B cell (primary cell): ENCODE results near the gene ATP6V0A1. TPM values are rescaled to one million over a fixed set of nuclear protein-coding genes. Genes with fewer than 3 reads are reported as not detected.
A peak's percentile ranks its signal among the peaks of the same experiment; 100 is the strongest.

ENCODE experiments used
- ATAC-seq: fragments of 200-7000 bp; cut with Tn5 transposase; one replicate; pipeline ENCODE4 v1.10.0; 2021; ENCODE audit warnings: low read depth, mild to moderate bottlenecking, moderate number of reproducible peaks, moderate library complexity
- CTCF ChIA-PET: fragments of 350-600 bp; sonication (Branson Sonifier 250); formaldehyde crosslinking; loops from one replicate; lab custom pipeline; 2021; ENCODE audit warnings: antibody characterized with exemption, inconsistent platforms; lab: Charles Lee
- POLR2A ChIA-PET: fragments of 350-600 bp; sonication (Branson Sonifier 250); formaldehyde crosslinking; loops from one replicate; lab custom pipeline; 2021; ENCODE audit warnings: antibody characterized with exemption; lab: Charles Lee
- DNase-seq: peaks from one replicate; pipeline ENCODE4 v3.0.0; 2013
- H2AFZ ChIP-seq: 2 replicates; pipeline ENCODE4 v1.6.1; 2012; ENCODE audit warnings: mild to moderate bottlenecking, low read depth, low read length; ENCODE audit not compliant: insufficient read depth, poor library complexity, severe bottlenecking
- H3K27ac ChIP-seq, 2 donors: 1 replicate in 1 of 2; 2 replicates in 1 of 2; pipeline ENCODE4 v1.5.1; 2012 to 2013; ENCODE audit warnings: low read length in 2 of 2, mild to moderate bottlenecking in 2 of 2, moderate library complexity in 1 of 2
- H3K27me3 ChIP-seq, 4 experiments: fragments of 200-600 bp in 1 of 4; sonication (generic) in 1 of 4; replicated peaks in 1 of 4; 1 replicate in 2 of 4; 2 replicates in 2 of 4; pipeline versions ENCODE4 v1.6.1 to v1.7.0; 2013 to 2016; ENCODE audit warnings: low read length in 3 of 4, mild to moderate bottlenecking in 2 of 4, mixed read lengths in 1 of 4, moderate library complexity in 1 of 4; ENCODE audit not compliant: insufficient read depth in 4 of 4, control insufficient read depth in 3 of 4; ENCODE audit errors: control extremely low read depth in 1 of 4
- H3K36me3 ChIP-seq, 2 experiments: replicated peaks in 1 of 2; 1 replicate in 1 of 2; 2 replicates in 1 of 2; pipeline versions ENCODE4 v1.6.1 to v1.7.1; 2013; ENCODE audit warnings: low read length in 1 of 2; ENCODE audit not compliant: insufficient read depth in 2 of 2, control insufficient read depth in 1 of 2; ENCODE audit errors: control extremely low read depth in 1 of 2, extremely low read depth in 1 of 2
- H3K4me1 ChIP-seq, 2 donors: fragments of 200-600 bp in 1 of 2; sonication (generic) in 1 of 2; 1 replicate in 1 of 2; 2 replicates in 1 of 2; pipeline versions ENCODE4 v1.5.1 to v1.6.1; 2013 to 2017; ENCODE audit warnings: low read length in 2 of 2; ENCODE audit not compliant: control insufficient read depth in 2 of 2, insufficient read depth in 2 of 2
- H3K4me2 ChIP-seq: replicated peaks from 2 replicates; pipeline ENCODE3; 2012; ENCODE audit warnings: mild to moderate bottlenecking, low read depth, low read length; ENCODE audit not compliant: poor library complexity, severe bottlenecking
- H3K4me3 ChIP-seq, 5 experiments: fragments of 200-600 bp in 1 of 5; sonication (generic) in 1 of 5; 1 replicate in 3 of 5; 2 replicates in 2 of 5; pipeline versions ENCODE4 v1.5.1 to v1.7.0; 2011 to 2016; ENCODE audit warnings: low read length in 4 of 5, mild to moderate bottlenecking in 4 of 5, low read depth in 2 of 5, control low read depth in 1 of 5, moderate library complexity in 1 of 5; ENCODE audit not compliant: insufficient read depth in 1 of 5; ENCODE audit errors: control extremely low read depth in 1 of 5, extremely low read depth in 1 of 5
- H3K79me2 ChIP-seq: fragments of 200-600 bp; sonication (generic); one replicate; pipeline ENCODE4 v1.6.0; 2016; ENCODE audit warnings: low read length; ENCODE audit not compliant: control insufficient read depth, insufficient read depth
- H3K9ac ChIP-seq: fragments of 200-600 bp; sonication (generic); 2 replicates; pipeline ENCODE4 v1.6.1; 2017; ENCODE audit warnings: mild to moderate bottlenecking, low read length, moderate library complexity
- H3K9me3 ChIP-seq, 3 donors: one replicate each; pipeline versions ENCODE4 v1.6.1 to v1.7.1; 2013; ENCODE audit warnings: low read length in 2 of 3; ENCODE audit not compliant: control insufficient read depth in 2 of 3, insufficient read depth in 1 of 3; ENCODE audit errors: control extremely low read depth in 1 of 3
- H4K20me1 ChIP-seq: 2 replicates; pipeline ENCODE4 v1.6.0; 2012; ENCODE audit warnings: mild to moderate bottlenecking, low read length; ENCODE audit not compliant: insufficient read depth, control insufficient read depth, poor library complexity, severe bottlenecking
- H3K27ac Mint-ChIP-seq: one replicate; pipeline ENCODE4 v1.8.0; 2021; ENCODE audit warnings: mixed read lengths
- H3K27me3 Mint-ChIP-seq: one replicate; pipeline ENCODE4 v1.8.0; 2021; ENCODE audit warnings: mixed read lengths
- H3K4me1 Mint-ChIP-seq: one replicate; pipeline ENCODE4 v1.8.0; 2021; ENCODE audit warnings: mixed read lengths
- H3K4me3 Mint-ChIP-seq: one replicate; pipeline ENCODE4 v1.8.0; 2021; ENCODE audit warnings: mixed read lengths
- H3K9me3 Mint-ChIP-seq: one replicate; pipeline ENCODE4 v1.8.0; 2022; ENCODE audit warnings: mixed read lengths; ENCODE audit not compliant: insufficient read depth
- CTCF ChIP-seq: fragments of 200-600 bp; IDR thresholded peaks from one replicate; pipeline ENCODE4 v1.8.0; 2022; ENCODE audit warnings: antibody characterized with exemption, mild to moderate bottlenecking
- EZH2 ChIP-seq: IDR thresholded peaks from 2 replicates; pipeline ENCODE4 v1.6.1; 2012; ENCODE audit warnings: borderline replicate concordance, low read depth, mild to moderate bottlenecking, moderate library complexity, low read length; ENCODE audit not compliant: insufficient read depth, poor library complexity, severe bottlenecking
- WGBS: methylation state at CpG from one replicate; pipeline ENCODE4 v1.1.5; 2013; ENCODE audit warnings: missing lambda C conversion rate; ENCODE audit not compliant: insufficient coverage; 5-methylcytosine and 5-hydroxymethylcytosine counted together
- intact Hi-C: fragments of 100-400 bp; cut with micrococcal nuclease; formaldehyde crosslinking; loops from one replicate; pipeline ENCODE4 v1.10.0; 2022
- polyA plus RNA-seq: library from polyadenylated mRNA; depleted of rRNA; stranded (reverse); fragments of >200 nt; gene quantifications from 2 replicates; pipeline ENCODE4 v1.2.3, GENCODE V29; 2012
- total RNA-seq, 2 donors: library from RNA; stranded (reverse); fragments of 120-200 nt in 1 of 2; gene quantifications; 1 replicate in 1 of 2; 2 replicates in 1 of 2; pipeline versions ENCODE4 v1.2.3 to v1.2.4, GENCODE V29; 2013 to 2022

Gene ATP6V0A1
- total and polyA plus RNA-seq, 2 donors (not counting 1 experiment from before 2014, with no cell fraction given): 59.1 to 90.9 TPM

GRCh38 chr17:42566883-42567573 is 108.3 kb downstream of the ATP6V0A1 start, which contains the start of gene MLX:
Gene MLX (plus strand): TSS chr17:42567100. CDS start chr17:42567125, 25 bp downstream.
- peak within 1 kb of the TSS; percentile 76 to 78 for H3K27ac ChIP-seq
- peaks cover 57% of the 10 kb centered on the region for H3K79me2 ChIP-seq
- H3K9me3 ChIP-seq: no peaks in the 10 kb centered on the region
- Mint-ChIP-seq H3K9me3 (no peaks in the 10 kb centered on the region), H3K4me1 (peaks cover 35% of the 10 kb centered on the region), H3K4me3 (peak within 1 kb of the TSS; percentile 99), H3K27ac (peak within 1 kb of the TSS; percentile 98), H3K27me3 (no peaks in the 10 kb centered on the region)
- TF ChIP-seq EZH2 (no peak), CTCF (no peak)
- H4K20me1 ChIP-seq: peaks cover 25% of the 10 kb centered on the region
- H3K27me3 ChIP-seq: no peaks in the 10 kb centered on the region
- 0% methylated on average over 70 of the region's 72 CpGs for WGBS
- peak; percentile 94 for DNase-seq
- H3K4me2 ChIP-seq: peak within 1 kb of the TSS; percentile 93
- CTCF ChIA-PET: interaction anchor here (0.7 to 6.4 kb wide), 7 partner anchors 9 to 112 kb away, joined by 3 to 51 read pairs (median 5); partner anchors contain the start of gene PSMC3IP
- H3K4me3 ChIP-seq: peak within 1 kb of the TSS; percentile 66 to 88 (median 74)
- peaks cover 26 to 42% of the 10 kb centered on the region in 2 donors for H3K4me1 ChIP-seq
- POLR2A ChIA-PET: interaction anchor here (0.8 to 2.4 kb wide), 5 partner anchors 11 to 43 kb away, joined by 3 to 19 read pairs (median 6); partner anchors contain the start of genes NAGLU, PSMC3IP and TUBG1
- peak within 1 kb of the TSS; percentile 83 for H2AFZ ChIP-seq
- H3K9ac ChIP-seq: peak within 1 kb of the TSS; percentile 77
- intact Hi-C loops: loop anchor here (1.0 to 5.0 kb wide), 4 partner anchors 10 to 110 kb away; partner anchors contain the start of genes NAGLU, PLEKHH3 and PSMC3IP
- peaks cover 0 to 53% of the 10 kb centered on the region in 2 experiments for H3K36me3 ChIP-seq
- ATAC-seq: peak; percentile 80
